HEK293 (cell line): ENCODE measurements around the gene PARD3.

ENCODE experiments used
- CTCF ChIA-PET: fragments of 350-600 bp; formaldehyde crosslinking; extraction: SDS; loops from one replicate; lab custom pipeline; 2021; ENCODE audit warnings: antibody characterized with exemption; lab: Yijun Ruan, JAX
- POLR2A ChIA-PET: fragments of 300-600 bp; formaldehyde crosslinking; extraction: SDS; loops from one replicate; lab custom pipeline; 2020; ENCODE audit warnings: antibody characterized with exemption, inconsistent platforms; lab: Yijun Ruan, JAX
- H3K27ac ChIP-seq: fragments of 200-500 bp; sonication (Bioruptor generic); 2 replicates; pipeline ENCODE4 v1.5.1; 2014; ENCODE audit warnings: low read depth, low read length, control low read depth, inconsistent platforms; ENCODE audit errors: extremely low read depth
- H3K36me3 ChIP-seq, 2 experiments: fragments of 200-500 bp in 1 of 2; sonication (Bioruptor generic) in 1 of 2; 1 replicate in 1 of 2; 2 replicates in 1 of 2; pipeline ENCODE4 v1.5.1; 2014 to 2017; ENCODE audit warnings: inconsistent platforms in 2 of 2, low read length in 2 of 2; ENCODE audit not compliant: control insufficient read depth in 2 of 2, insufficient read depth in 1 of 2
- H3K4me1 ChIP-seq: fragments of 200-500 bp; sonication (Bioruptor generic); 2 replicates; pipeline ENCODE4 v1.5.1; 2014; ENCODE audit warnings: mild to moderate bottlenecking, low read length, inconsistent platforms; ENCODE audit not compliant: control insufficient read depth, insufficient read depth
- H3K4me3 ChIP-seq: 2 replicates; pipeline ENCODE4 v1.5.1; 2011; ENCODE audit warnings: low read depth, mild to moderate bottlenecking, control low read depth, low read length, moderate library complexity
- H3K9me3 ChIP-seq: fragments of 200-500 bp; sonication (Bioruptor generic); 2 replicates; pipeline ENCODE4 v1.5.1; 2014; ENCODE audit warnings: low read depth, low read length, inconsistent platforms; ENCODE audit not compliant: control insufficient read depth, insufficient read depth
- EGR2 ChIP-seq: fragments of 450-650 bp; formaldehyde crosslinking; IDR thresholded peaks from 2 replicates; pipeline ENCODE4 v1.5.1; 2016; ENCODE audit warnings: low read depth, missing biosample characterization, missing genetic modification characterization
- HOXA7 ChIP-seq: sonication (generic); formaldehyde crosslinking; IDR thresholded peaks from 2 replicates; pipeline ENCODE4 v1.8.1; 2022; ENCODE audit warnings: missing genetic modification reagents, borderline replicate concordance
- PRDM6 ChIP-seq: fragments of 450-650 bp; formaldehyde crosslinking; IDR thresholded peaks from 2 replicates; pipeline ENCODE4 v1.5.1; 2017; ENCODE audit warnings: missing biosample characterization, missing genetic modification characterization
- REST ChIP-seq: fragments of 450-650 bp; formaldehyde crosslinking; IDR thresholded peaks from 2 replicates; pipeline ENCODE4 v1.5.1; 2016; ENCODE audit warnings: missing biosample characterization, missing genetic modification characterization
- SETDB1 ChIP-seq: IDR thresholded peaks from one replicate; pipeline ENCODE4 v1.6.1; 2017; ENCODE audit warnings: mild to moderate bottlenecking, low read length, moderate library complexity, mixed read lengths; ENCODE audit not compliant: insufficient read length
- SP7 ChIP-seq: fragments of 450-650 bp; formaldehyde crosslinking; IDR thresholded peaks from 2 replicates; pipeline ENCODE4 v1.5.1; 2016; ENCODE audit warnings: missing biosample characterization, missing genetic modification characterization
- TSHZ1 ChIP-seq: fragments of 450-650 bp; formaldehyde crosslinking; IDR thresholded peaks from 2 replicates; pipeline ENCODE4 v1.5.1; 2016; ENCODE audit warnings: missing biosample characterization, missing genetic modification characterization, borderline replicate concordance
- ZNF114 ChIP-seq: fragments of 450-650 bp; formaldehyde crosslinking; IDR thresholded peaks from 2 replicates; pipeline ENCODE4 v1.5.0; 2017; ENCODE audit warnings: missing biosample characterization, missing genetic modification characterization
- ZNF169 ChIP-seq: fragments of 450-650 bp; formaldehyde crosslinking; IDR thresholded peaks from 2 replicates; pipeline ENCODE4 v1.5.1; 2016; ENCODE audit warnings: missing biosample characterization, missing genetic modification characterization
- ZNF18 ChIP-seq: fragments of 450-650 bp; formaldehyde crosslinking; IDR thresholded peaks from 2 replicates; pipeline ENCODE4 v1.5.1; 2016; ENCODE audit warnings: missing biosample characterization, missing genetic modification characterization
- ZNF211 ChIP-seq: fragments of 450-650 bp; formaldehyde crosslinking; IDR thresholded peaks from 2 replicates; pipeline ENCODE4 v1.5.1; 2016; ENCODE audit warnings: low read depth, missing biosample characterization, missing genetic modification characterization
- ZNF214 ChIP-seq: fragments of 450-650 bp; formaldehyde crosslinking; IDR thresholded peaks from 2 replicates; pipeline ENCODE4 v1.5.1; 2017; ENCODE audit warnings: missing biosample characterization, mild to moderate bottlenecking, missing genetic modification characterization, borderline replicate concordance
- ZNF433 ChIP-seq: fragments of 450-650 bp; formaldehyde crosslinking; IDR thresholded peaks from 2 replicates; pipeline ENCODE4 v1.5.1; 2016; ENCODE audit warnings: missing biosample characterization, missing genetic modification characterization, low read depth
- ZNF48 ChIP-seq: fragments of 450-650 bp; formaldehyde crosslinking; IDR thresholded peaks from 2 replicates; pipeline ENCODE4 v1.5.1; 2016; ENCODE audit warnings: missing biosample characterization, missing genetic modification characterization
- ZNF544 ChIP-seq: fragments of 450-650 bp; formaldehyde crosslinking; IDR thresholded peaks from 2 replicates; pipeline ENCODE4 v1.5.0; 2017; ENCODE audit warnings: missing biosample characterization, missing genetic modification characterization
- ZNF621 ChIP-seq: fragments of 450-650 bp; formaldehyde crosslinking; IDR thresholded peaks from 2 replicates; pipeline ENCODE4 v1.5.1; 2017; ENCODE audit warnings: missing biosample characterization, missing genetic modification characterization
- ZNF654 ChIP-seq: fragments of 450-650 bp; formaldehyde crosslinking; IDR thresholded peaks from 2 replicates; pipeline ENCODE4 v1.5.1; 2016; ENCODE audit warnings: low read depth, missing biosample characterization, missing genetic modification characterization
- ZNF747 ChIP-seq: fragments of 450-650 bp; formaldehyde crosslinking; IDR thresholded peaks from 2 replicates; pipeline ENCODE4 v1.5.1; 2016; ENCODE audit warnings: missing biosample characterization, missing genetic modification characterization

PARD3 gene

GRCh38 chr10:34430685-34431084, 384.4 kb downstream of the PARD3 start (continued):
- no peak for TF ChIP-seq ZNF544 (tag by site-specific recombination)
- TF ChIP-seq SETDB1 = no peak

- H3K9me3 ChIP-seq = no peaks in the 10 kb centered on the region
- H3K36me3 ChIP-seq = no peaks in the 10 kb centered on the region
- no peak for TF ChIP-seq ZNF654 (tag by site-specific recombination)
- no peak for TF ChIP-seq ZNF433 (tag by site-specific recombination)
- TF ChIP-seq PRDM6 (tag by site-specific recombination) = no peak
- TF ChIP-seq ZNF621 (tag by site-specific recombination) = no peak
- no peak for TF ChIP-seq ZNF114 (tag by site-specific recombination)
- no peak for TF ChIP-seq ZNF169 (tag by site-specific recombination)
- TF ChIP-seq ZNF48 = no peak
- TF ChIP-seq HOXA7 (CRISPR knock-in tag) = no peak
- TF ChIP-seq TSHZ1 = no peak
- TF ChIP-seq ZNF18 (tag by site-specific recombination) = no peak
- no peak for TF ChIP-seq EGR2
- no peak for TF ChIP-seq ZNF211 (tag by site-specific recombination)
- TF ChIP-seq ZNF747 (tag by site-specific recombination) = no peak
- no peak for TF ChIP-seq SP7 (tag by site-specific recombination)
- no peak for TF ChIP-seq REST
- TF ChIP-seq ZNF214 = no peak
- ChIA-PET POLR2A (no interaction called here), CTCF (no interaction called here)
- no peaks in the 10 kb centered on the region for H3K4me1 ChIP-seq
- no peak overlapping the region for H3K4me3 ChIP-seq
- no peak overlapping the region for H3K27ac ChIP-seq
Observed at GRCh38 chr10:34428501-34428900, 386.6 kb downstream of the PARD3 start.
